Osteoblast (primary cell): ENCODE data around the gene MESP2. TPM values are rescaled to one million over a fixed set of nuclear protein-coding genes. Genes with fewer than 3 reads are reported as not detected.

ENCODE experiments used
- DNase-seq: peaks from one replicate; pipeline ENCODE4 v3.0.0; 2011; ENCODE audit warnings: low spot score, mixed read lengths; ENCODE audit not compliant: insufficient read length; ENCODE audit errors: missing footprints
- H2AFZ ChIP-seq: 2 replicates; pipeline ENCODE4 v1.6.0; 2011; ENCODE audit warnings: mild to moderate bottlenecking, low read length
- H3K27ac ChIP-seq: 2 replicates; pipeline ENCODE4 v1.5.1; 2011; ENCODE audit warnings: mild to moderate bottlenecking, low read depth, low read length, moderate library complexity
- H3K27me3 ChIP-seq: 2 replicates; pipeline ENCODE4 v1.6.0; 2012; ENCODE audit warnings: mild to moderate bottlenecking, control low read depth, inconsistent platforms, low read length, moderate library complexity; ENCODE audit not compliant: insufficient read depth
- H3K36me3 ChIP-seq: 2 replicates; pipeline ENCODE4 v1.5.1; 2011; ENCODE audit warnings: mild to moderate bottlenecking, low read length, control low read depth, moderate library complexity; ENCODE audit not compliant: insufficient read depth
- H3K4me1 ChIP-seq: 2 replicates; pipeline ENCODE4 v1.5.1; 2011; ENCODE audit warnings: mild to moderate bottlenecking, low read length, control low read depth, moderate library complexity; ENCODE audit not compliant: insufficient read depth
- H3K4me2 ChIP-seq: 2 replicates; pipeline ENCODE4 v1.6.0; 2011; ENCODE audit warnings: mild to moderate bottlenecking, low read length; ENCODE audit not compliant: insufficient read depth
- H3K4me3 ChIP-seq: fragments of 200-600 bp; sonication (generic); 3 replicates; pipeline ENCODE4 v1.5.1; 2012; ENCODE audit warnings: mild to moderate bottlenecking, low read length, inconsistent platforms; ENCODE audit not compliant: insufficient read depth
- H3K79me2 ChIP-seq: 2 replicates; pipeline ENCODE4 v1.6.0; 2012; ENCODE audit warnings: mild to moderate bottlenecking, low read length, control low read depth, inconsistent platforms; ENCODE audit not compliant: insufficient read depth
- H3K9me3 ChIP-seq: 2 replicates; pipeline ENCODE4 v1.5.1; 2011; ENCODE audit warnings: low read depth, low read length, control low read depth
- H4K20me1 ChIP-seq: 2 replicates; pipeline ENCODE4 v1.6.0; 2012; ENCODE audit warnings: mild to moderate bottlenecking, low read length, control low read depth; ENCODE audit not compliant: insufficient read depth
- total RNA-seq: library from RNA; depleted of rRNA; stranded (reverse); fragments of >200 nt; gene quantifications from 2 replicates; pipeline ENCODE4 v1.2.3, GENCODE V29; 2012
- TF ChIP-seq, protein P1 (sequence below): IDR thresholded peaks from 2 replicates; pipeline ENCODE4 v1.5.1; 2011; ENCODE audit warnings: mild to moderate bottlenecking, low read depth, low read length, moderate library complexity; ENCODE audit errors: extremely low read depth

The MESP2 gene
- total RNA-seq, 1 donor, result 0.72 TPM

DNA sequence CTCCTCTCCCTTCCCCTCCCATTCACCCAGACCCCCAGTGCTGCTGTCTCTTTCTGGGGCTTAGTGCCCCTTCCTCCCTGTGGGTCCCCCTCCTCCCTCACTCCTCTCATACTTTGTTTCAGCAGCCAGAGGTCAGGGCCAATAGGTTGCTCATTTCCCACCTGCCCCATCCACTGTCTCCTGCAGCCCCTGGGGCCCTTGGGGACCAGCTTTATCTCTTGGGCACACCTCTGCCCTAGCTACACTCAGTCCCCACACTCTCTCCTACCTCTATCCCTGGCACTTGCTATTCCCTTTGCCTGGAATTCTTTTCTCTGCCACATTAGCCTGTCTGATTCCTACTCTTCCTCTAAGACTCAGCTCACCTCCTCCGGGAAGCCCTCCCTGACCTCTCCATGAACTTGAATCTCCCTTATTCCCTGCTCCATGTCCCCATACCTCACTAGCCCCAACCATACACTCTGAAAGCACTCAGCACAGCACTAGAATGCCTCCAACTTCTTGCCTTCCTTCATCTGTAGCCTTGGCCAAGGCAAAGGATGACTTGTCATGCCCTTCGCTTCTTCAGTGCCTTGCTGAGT lies 23.9 kb downstream of the MESP2 start:
- peaks cover 41% of the 10 kb centered on the region for H3K79me2 ChIP-seq
- TF ChIP-seq, protein P1, sequence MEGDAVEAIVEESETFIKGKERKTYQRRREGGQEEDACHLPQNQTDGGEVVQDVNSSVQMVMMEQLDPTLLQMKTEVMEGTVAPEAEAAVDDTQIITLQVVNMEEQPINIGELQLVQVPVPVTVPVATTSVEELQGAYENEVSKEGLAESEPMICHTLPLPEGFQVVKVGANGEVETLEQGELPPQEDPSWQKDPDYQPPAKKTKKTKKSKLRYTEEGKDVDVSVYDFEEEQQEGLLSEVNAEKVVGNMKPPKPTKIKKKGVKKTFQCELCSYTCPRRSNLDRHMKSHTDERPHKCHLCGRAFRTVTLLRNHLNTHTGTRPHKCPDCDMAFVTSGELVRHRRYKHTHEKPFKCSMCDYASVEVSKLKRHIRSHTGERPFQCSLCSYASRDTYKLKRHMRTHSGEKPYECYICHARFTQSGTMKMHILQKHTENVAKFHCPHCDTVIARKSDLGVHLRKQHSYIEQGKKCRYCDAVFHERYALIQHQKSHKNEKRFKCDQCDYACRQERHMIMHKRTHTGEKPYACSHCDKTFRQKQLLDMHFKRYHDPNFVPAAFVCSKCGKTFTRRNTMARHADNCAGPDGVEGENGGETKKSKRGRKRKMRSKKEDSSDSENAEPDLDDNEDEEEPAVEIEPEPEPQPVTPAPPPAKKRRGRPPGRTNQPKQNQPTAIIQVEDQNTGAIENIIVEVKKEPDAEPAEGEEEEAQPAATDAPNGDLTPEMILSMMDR, result no peak

DNA sequence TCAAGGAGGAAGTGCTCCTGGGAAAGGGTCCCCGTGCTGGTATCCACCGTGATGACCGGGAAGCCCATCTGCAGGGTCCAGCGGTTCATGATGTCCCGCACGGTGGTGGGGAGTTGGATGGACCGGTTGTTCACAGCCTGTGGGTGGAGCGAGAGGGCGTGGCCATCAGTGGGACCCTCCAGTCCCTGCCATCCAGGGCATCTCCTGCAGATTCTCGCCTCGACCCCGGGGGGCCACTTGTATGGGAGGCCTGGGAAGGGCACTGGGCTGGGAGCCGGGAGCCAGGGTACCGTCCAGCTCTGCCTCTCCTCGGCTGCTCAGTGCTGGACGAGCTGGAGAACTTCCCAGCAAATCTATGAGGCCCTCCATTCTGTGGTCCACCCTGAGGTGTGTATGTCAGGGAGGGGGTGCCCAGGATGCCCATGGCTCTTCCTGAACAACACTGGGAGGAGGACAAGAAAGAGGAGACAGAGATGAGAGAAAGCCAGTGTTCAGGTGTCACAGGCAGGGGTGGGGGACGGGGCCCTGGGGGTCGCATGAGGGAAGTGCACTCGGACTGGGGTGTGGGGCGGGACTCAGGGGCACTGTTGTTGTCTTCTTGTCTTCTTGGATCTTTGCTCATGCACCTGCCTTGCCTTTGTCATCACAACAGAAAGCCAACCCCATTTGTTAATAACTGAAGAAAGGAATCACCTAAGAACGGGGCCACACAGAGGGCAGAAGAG lies 25.5 kb downstream of the MESP2 start:
- Histone ChIP-seq H3K79me2 (peaks cover 53% of the 10 kb centered on the region), H3K27ac (no peak overlapping the region), H2AFZ (no peak overlapping the region), H3K36me3 (peaks cover 89% of the 10 kb centered on the region), H3K9me3 (no peaks in the 10 kb centered on the region), H3K4me1 (no peaks in the 10 kb centered on the region), H4K20me1 (peaks cover 51% of the 10 kb centered on the region), H3K4me3 (no peak overlapping the region), H3K4me2 (no peak overlapping the region), H3K27me3 (no peaks in the 10 kb centered on the region)
- TF ChIP-seq, protein P1, result no peak
- DNase-seq, result peak; percentile 68

More for the DNA sequence above, 23.9 kb downstream of the MESP2 start:
- Histone ChIP-seq H3K36me3 (peaks cover 86% of the 10 kb centered on the region), H3K4me3 (no peak overlapping the region), H3K27ac (peak overlapping the region; percentile 5), H3K4me1 (peaks cover 5% of the 10 kb centered on the region), H2AFZ (no peak overlapping the region), H3K27me3 (no peaks in the 10 kb centered on the region), H4K20me1 (peaks cover 39% of the 10 kb centered on the region), H3K4me2 (no peak overlapping the region), H3K9me3 (no peaks in the 10 kb centered on the region)
- DNase-seq, result peak; percentile 59

DNA sequence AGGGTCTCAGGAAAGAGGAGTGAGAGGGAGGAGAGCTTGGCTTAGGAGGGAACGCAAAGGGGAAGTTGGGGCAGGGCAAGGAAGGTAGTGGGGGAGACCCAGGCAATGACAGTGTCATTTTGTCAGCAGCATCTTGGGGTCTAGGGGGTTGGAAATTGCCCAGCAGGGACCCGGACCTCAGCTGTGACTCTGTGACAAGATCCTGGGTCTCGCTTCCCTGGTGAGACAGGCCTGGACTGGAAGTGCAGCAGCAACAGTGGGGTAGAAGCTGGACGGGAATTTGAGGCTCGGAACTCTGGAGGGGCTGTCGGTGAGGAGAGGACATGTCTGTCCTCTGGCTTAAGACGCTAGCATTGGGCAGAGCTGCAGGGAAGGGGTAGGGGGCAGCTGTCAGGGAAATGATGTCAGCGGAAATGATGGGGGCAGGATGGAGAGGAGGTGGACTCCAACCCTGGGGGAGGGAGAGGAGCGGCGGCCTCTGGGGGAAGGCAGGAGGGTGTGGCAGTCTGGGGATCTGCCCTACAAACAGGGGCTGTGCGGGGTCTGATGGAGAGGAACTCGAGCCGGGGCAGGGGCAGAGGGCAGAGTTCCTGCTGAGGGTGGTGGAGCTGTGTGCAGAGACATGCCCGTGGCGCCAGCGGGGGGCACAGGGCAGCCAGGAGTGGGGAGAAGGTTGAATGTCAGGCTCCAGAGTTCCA lies 26.2 kb downstream of the MESP2 start:
- no peaks in the 10 kb centered on the region for H3K27me3 ChIP-seq
- H3K9me3 ChIP-seq, result no peaks in the 10 kb centered on the region
- peaks cover 57% of the 10 kb centered on the region for H4K20me1 ChIP-seq
- peaks cover 55% of the 10 kb centered on the region for H3K79me2 ChIP-seq
- H3K4me2 ChIP-seq, result no peak overlapping the region
- H3K36me3 ChIP-seq, result peaks cover 88% of the 10 kb centered on the region
- no peaks in the 10 kb centered on the region for H3K4me1 ChIP-seq
- DNase-seq, result peak; percentile 68
- no peak overlapping the region for H3K27ac ChIP-seq
- H3K4me3 ChIP-seq, result no peak overlapping the region
- H2AFZ ChIP-seq, result no peak overlapping the region
- TF ChIP-seq, protein P1, result no peak
